SIG-M5 treated with dmso at 0.1 percent for 504 hours (cell line): ENCODE measurements around the gene UCP3.

ENCODE experiments used
- DNase-seq: peaks from one replicate; lab custom pipeline; 2025; ENCODE audit not compliant: unreplicated experiment; lab: John Stamatoyannopoulos, UW

The UCP3 gene

GRCh38 chr11:73980001-73980961 lies 28.6 kb downstream of the UCP3 start:
- peak; percentile 84 for DNase-seq

GRCh38 chr11:73978576-73979086 lies 30.3 kb downstream of the UCP3 start:
- DNase-seq = no peak

GRCh38 chr11:73977856-73978519 lies 30.9 kb downstream of the UCP3 start:
- no peak for DNase-seq

GRCh38 chr11:73976451-73977151 lies 32.3 kb downstream of the UCP3 start:
- DNase-seq = no peak

GRCh38 chr11:73975479-73975757 lies 33.5 kb downstream of the UCP3 start:
- DNase-seq = no peak

- no peak for DNase-seq
These were observed 34.0 kb downstream of the UCP3 start for GRCh38 chr11:73974604-73975478.

GRCh38 chr11:73972620-73973449 lies 36.0 kb downstream of the UCP3 start:
- no peak for DNase-seq

- no peak for DNase-seq
These were observed 36.7 kb downstream of the UCP3 start for GRCh38 chr11:73972187-73972586.

GRCh38 chr11:73971175-73971719 lies 37.6 kb downstream of the UCP3 start:
- DNase-seq = no peak

GRCh38 chr11:73969991-73970800 lies 38.7 kb downstream of the UCP3 start:
- no peak for DNase-seq

GRCh38 chr11:73969091-73969490 lies 39.8 kb downstream of the UCP3 start:
- DNase-seq = no peak

- no peak for DNase-seq
These were observed 40.4 kb downstream of the UCP3 start for GRCh38 chr11:73968356-73968966.

- no peak for DNase-seq
These were observed 43.1 kb downstream of the UCP3 start for GRCh38 chr11:73965764-73966121.

- DNase-seq = no peak
These were observed 43.7 kb downstream of the UCP3 start for GRCh38 chr11:73965076-73965763.

- no peak for DNase-seq
These were observed 45.0 kb downstream of the UCP3 start for GRCh38 chr11:73963861-73964260.

GRCh38 chr11:73962101-73962705 lies 46.7 kb downstream of the UCP3 start:
- DNase-seq = no peak

GRCh38 chr11:73961321-73961720 lies 47.6 kb downstream of the UCP3 start:
- no peak for DNase-seq
